Breast epithelium (tissue), 3 donors: ENCODE results near the gene SRP68.

ENCODE experiments used
- CTCF ChIP-seq, 3 donors: fragments of 450-650 bp; IDR thresholded peaks; one replicate each; pipeline ENCODE4 v1.5.1; 2016 to 2017; ENCODE audit warnings: antibody characterized with exemption in 3 of 3, mild to moderate bottlenecking in 3 of 3, moderate library complexity in 3 of 3
- POLR2AphosphoS5 ChIP-seq, 3 donors: sonication (generic); formaldehyde crosslinking; IDR thresholded peaks; one replicate each; pipeline ENCODE4 v1.6.1; 2017; ENCODE audit warnings: antibody characterized with exemption in 3 of 3

GRCh38 chr17:76076765-76077583 lies 4.7 kb upstream of the SRP68 start:
- TF ChIP-seq CTCF (IDR thresholded peaks at IDR 0.05) (no peak), POLR2AphosphoS5 (IDR thresholded peaks at IDR 0.05) (no peak)
